Psoas muscle (tissue), 8 donors: Measurements from ENCODE around the gene TTC9C. TPM values are rescaled to one million over a fixed set of nuclear protein-coding genes. Genes with fewer than 3 reads are reported as not detected.

ENCODE experiments used
- ATAC-seq, 4 donors: fragments of 200-7000 bp; cut with Tn5 transposase; one replicate each; pipeline ENCODE4 v1.9.1; 2020; ENCODE audit warnings: moderate library complexity in 3 of 4, mild to moderate bottlenecking in 2 of 4
- DNase-seq, 2 donors: peaks; one replicate each; pipeline ENCODE4 v3.0.0-alpha.2; 2020
- H3K27ac ChIP-seq: fragments of 200-600 bp; one replicate; pipeline ENCODE4 v1.8.0; 2022
- H3K27me3 ChIP-seq, 3 donors: fragments of 200-600 bp in 1 of 3; one replicate each; pipeline versions ENCODE4 v1.6.1 to v1.8.0; 2013 to 2022; ENCODE audit warnings: low read length in 2 of 3, mild to moderate bottlenecking in 2 of 3, moderate library complexity in 1 of 3; ENCODE audit not compliant: insufficient read depth in 3 of 3
- H3K36me3 ChIP-seq, 2 donors: fragments of 200-600 bp in 1 of 2; one replicate each; pipeline versions ENCODE4 v1.6.1 to v1.8.0; 2013 to 2022; ENCODE audit warnings: low read depth in 1 of 2, mild to moderate bottlenecking in 1 of 2, moderate library complexity in 1 of 2; ENCODE audit not compliant: insufficient read depth in 1 of 2
- H3K4me1 ChIP-seq: fragments of 200-600 bp; one replicate; pipeline ENCODE4 v1.8.0; 2022
- H3K4me3 ChIP-seq: fragments of 200-600 bp; one replicate; pipeline ENCODE4 v1.8.0; 2022; ENCODE audit warnings: mild to moderate bottlenecking
- H3K9me3 ChIP-seq: fragments of 200-600 bp; one replicate; pipeline ENCODE4 v1.8.0; 2022
- CTCF ChIP-seq: fragments of 200-600 bp; IDR thresholded peaks from one replicate; pipeline ENCODE4 v1.8.0; 2022; ENCODE audit warnings: antibody characterized with exemption
- WGBS, 3 donors: extraction: QIAGEN DNeasy Blood & Tissue Kit; methylation state at CpG; one replicate each; pipeline versions ENCODE4 v1.1.6 to v1.1.7; 2013; 5-methylcytosine and 5-hydroxymethylcytosine counted together
- intact Hi-C, 2 donors: fragments of 100-400 bp; cut with DNase I; formaldehyde crosslinking; loops; one replicate each; pipeline versions ENCODE4 v1.11.0 to v1.14.2; 2022
- polyA plus RNA-seq, 3 donors: library from polyadenylated mRNA; stranded (reverse); fragments of 200-250 nt; gene quantifications; one replicate each; pipeline ENCODE4 v1.2.3, GENCODE V29; 2013
- total RNA-seq, 4 donors: library from RNA; stranded (reverse); fragmentation: NEBNext Ultra II Directional in 2 of 4; extraction: Animal tissue kit (Norgen Biotek cat#: 25700) in 2 of 4; gene quantifications; one replicate each; pipeline versions ENCODE4 v1.2.1 to v1.2.4, GENCODE V29; 2021 to 2023
- donor health status: healthy with polysubstance abuse.
- donor health status: DM: no; HTN: no; CAD: no; lungs with moderate emphysema.
- donor health status: Bipolar disorder and iron deficiency.
- donor health status: healthy.
- donor health status: DM: yes; HTN: yes; CAD: no.
- donor health status: DM: no; HTN: no; CAD: no.
- donor health status: DM: no; HTN: no; CAD: no.
- donor health status: DM: yes; HTN: yes; CAD: no.

TTC9C gene
- total and polyA plus RNA-seq, 7 donors, result 14.8 to 30.4 (median 19.6) TPM

GRCh38 chr11:62713343-62713742 lies 14.9 kb upstream of the TTC9C start:
- Histone ChIP-seq H3K4me1 (peaks cover 30% of the 10 kb centered on the region), H3K9me3 (no peaks in the 10 kb centered on the region), H3K27ac (peak overlapping the region; percentile 64), H3K27me3 (no peaks in the 10 kb centered on the region), H3K36me3 (peaks cover 12 to 81% of the 10 kb centered on the region in 2 donors), H3K4me3 (no peak overlapping the region)
- WGBS, 3 donors, result 73 to 94% (median 86%) methylated on average over 2 of the region's 2 CpGs
- ATAC-seq, result no peak
- intact Hi-C loops, result no loop called here
- no peak for TF ChIP-seq CTCF
- DNase-seq, result no peak

GRCh38 chr11:62715150-62716130 lies 12.8 kb upstream of the TTC9C start:
- intact Hi-C loops, result no loop called here
- DNase-seq (no peak), ATAC-seq (no peak)
- Histone ChIP-seq H3K27ac (no peak overlapping the region), H3K4me3 (no peak overlapping the region), H3K36me3 (peaks cover 16 to 99% of the 10 kb centered on the region in 2 donors), H3K9me3 (no peaks in the 10 kb centered on the region), H3K27me3 (no peaks in the 10 kb centered on the region), H3K4me1 (peaks cover 18% of the 10 kb centered on the region)
- no peak for TF ChIP-seq CTCF
- 81 to 87% (median 83%) methylated on average over 24 of the region's 24 CpGs for WGBS, 3 donors

GRCh38 chr11:62716206-62716605 lies 12.1 kb upstream of the TTC9C start:
- peaks cover 19 to 99% of the 10 kb centered on the region in 2 donors for H3K36me3 ChIP-seq
- no peak for ATAC-seq
- H3K27me3 ChIP-seq, result no peaks in the 10 kb centered on the region
- DNase-seq, result no peak
- TF ChIP-seq CTCF, result no peak
- H3K4me3 ChIP-seq, result no peak overlapping the region
- peaks cover 16% of the 10 kb centered on the region for H3K4me1 ChIP-seq
- H3K9me3 ChIP-seq, result no peaks in the 10 kb centered on the region
- H3K27ac ChIP-seq, result no peak overlapping the region
- 82 to 91% (median 83%) methylated on average over 5 of the region's 5 CpGs for WGBS, 3 donors
- intact Hi-C loops, result no loop called here

GRCh38 chr11:62716816-62717215 lies 11.5 kb upstream of the TTC9C start:
- TF ChIP-seq CTCF, result no peak
- WGBS, 3 donors, result 51 to 69% (median 60%) methylated on average over 11 of the region's 11 CpGs
- H3K4me3 ChIP-seq, result no peak overlapping the region
- peaks cover 21 to 99% of the 10 kb centered on the region in 2 donors for H3K36me3 ChIP-seq
- no peaks in the 10 kb centered on the region for H3K27me3 ChIP-seq
- DNase-seq (no peak), ATAC-seq (no peak)
- peaks cover 16% of the 10 kb centered on the region for H3K4me1 ChIP-seq
- no peaks in the 10 kb centered on the region for H3K9me3 ChIP-seq
- intact Hi-C loops, result no loop called here
- H3K27ac ChIP-seq, result peak overlapping the region; percentile 47
